GM23338 (cell line): ENCODE data around the gene FBLIM1. TPM values are rescaled to one million over a fixed set of nuclear protein-coding genes. Genes with fewer than 3 reads are reported as not detected.

Experiments used
- ATAC-seq: fragments of 200-7000 bp; cut with Tn5 transposase; 3 replicates; pipeline ENCODE4 v1.9.1; 2020
- DNase-seq: peaks from one replicate; pipeline ENCODE4 v3.0.0-alpha.2; 2015; ENCODE audit warnings: low spot score
- H2AFZ ChIP-seq: fragments of 200-600 bp; sonication (generic); 2 replicates; pipeline ENCODE4 v1.8.0; 2016; ENCODE audit warnings: antibody characterized with exemption, mild to moderate bottlenecking, moderate library complexity
- H3F3A ChIP-seq: fragments of 200-600 bp; sonication (generic); replicated peaks from 2 replicates; pipeline ENCODE4 v1.8.0; 2017; ENCODE audit warnings: antibody characterized with exemption, mixed run types, low read depth
- H3K27ac ChIP-seq: fragments of 200-600 bp; sonication (generic); 2 replicates; pipeline ENCODE4 v1.6.1; 2016; ENCODE audit warnings: low read depth
- H3K27me3 ChIP-seq: fragments of 200-600 bp; sonication (generic); 2 replicates; pipeline ENCODE4 v1.8.0; 2016; ENCODE audit warnings: mild to moderate bottlenecking, mixed run types, moderate library complexity; ENCODE audit not compliant: insufficient read depth
- H3K36me3 ChIP-seq: fragments of 200-600 bp; sonication (generic); 2 replicates; pipeline ENCODE4 v1.8.0; 2016; ENCODE audit warnings: mild to moderate bottlenecking; ENCODE audit not compliant: insufficient read depth
- H3K4me1 ChIP-seq: fragments of 200-600 bp; sonication (generic); 2 replicates; pipeline ENCODE4 v1.8.0; 2016; ENCODE audit warnings: mild to moderate bottlenecking, moderate library complexity; ENCODE audit not compliant: insufficient read depth
- H3K4me2 ChIP-seq: fragments of 200-600 bp; sonication (generic); 2 replicates; pipeline ENCODE4 v1.7.1; 2017; ENCODE audit warnings: mixed run types
- H3K4me3 ChIP-seq: fragments of 200-600 bp; sonication (generic); 2 replicates; pipeline ENCODE4 v1.6.1; 2016; ENCODE audit warnings: mixed run types
- H3K79me2 ChIP-seq: fragments of 200-600 bp; sonication (generic); replicated peaks from 2 replicates; pipeline ENCODE4 v1.8.0; 2017; ENCODE audit warnings: mild to moderate bottlenecking; ENCODE audit not compliant: insufficient read depth
- H3K9me2 ChIP-seq: fragments of 200-600 bp; sonication (generic); 2 replicates; pipeline ENCODE4 v1.8.0; 2017; ENCODE audit not compliant: insufficient read depth
- H4K20me1 ChIP-seq: fragments of 200-600 bp; sonication (generic); replicated peaks from 2 replicates; pipeline ENCODE4 v1.8.0; 2017; ENCODE audit warnings: mild to moderate bottlenecking; ENCODE audit not compliant: insufficient read depth
- H3K27ac Mint-ChIP-seq: 2 replicates; pipeline ENCODE4 v1.8.0; 2020; ENCODE audit warnings: inconsistent platforms, mild to moderate bottlenecking, moderate library complexity, mixed read lengths
- H3K27me3 Mint-ChIP-seq: 3 replicates; pipeline ENCODE4 v1.8.0; 2022; ENCODE audit warnings: low read depth, mild to moderate bottlenecking, moderate library complexity, mixed read lengths, inconsistent platforms; ENCODE audit not compliant: insufficient read depth, poor library complexity
- H3K36me3 Mint-ChIP-seq: 3 replicates; pipeline ENCODE4 v1.8.0; 2021; ENCODE audit warnings: low read depth, mild to moderate bottlenecking, inconsistent platforms, moderate library complexity, mixed read lengths
- H3K4me1 Mint-ChIP-seq: 3 replicates; pipeline ENCODE4 v1.8.0; 2020; ENCODE audit warnings: mild to moderate bottlenecking, inconsistent platforms, mixed read lengths
- H3K4me3 Mint-ChIP-seq: 3 replicates; pipeline ENCODE4 v1.8.0; 2021; ENCODE audit warnings: moderate library complexity, mild to moderate bottlenecking, inconsistent platforms, mixed read lengths
- H3K9me3 Mint-ChIP-seq: 3 replicates; pipeline ENCODE4 v1.8.0; 2020; ENCODE audit warnings: moderate library complexity, mild to moderate bottlenecking, inconsistent platforms, mixed read lengths
- EZH2 ChIP-seq: fragments of 200-600 bp; sonication (generic); IDR thresholded peaks from one replicate; pipeline ENCODE4 v1.8.0; 2017; ENCODE audit warnings: antibody characterized with exemption, mild to moderate bottlenecking, low read depth; ENCODE audit not compliant: unreplicated experiment
- JUNB ChIP-seq: IDR thresholded peaks from one replicate; pipeline ENCODE4 v1.6.1; 2016; ENCODE audit warnings: antibody characterized with exemption; ENCODE audit not compliant: unreplicated experiment
- STAT1 ChIP-seq: IDR thresholded peaks from one replicate; pipeline ENCODE4 v1.6.1; 2016; ENCODE audit warnings: antibody characterized with exemption; ENCODE audit not compliant: unreplicated experiment
- ZNF114 ChIP-seq: fragments of 250-450 bp; sonication (Bioruptor Pico); IDR thresholded peaks from 2 replicates; pipeline ENCODE4 v1.5.0; 2020; ENCODE audit warnings: mild to moderate bottlenecking, moderate library complexity
- ZNF331 ChIP-seq: fragments of 250-450 bp; sonication (Bioruptor Pico); IDR thresholded peaks from 2 replicates; pipeline ENCODE4 v1.5.0; 2020; ENCODE audit warnings: low read depth, mild to moderate bottlenecking, moderate library complexity
- polyA plus RNA-seq: library from polyadenylated mRNA; unstranded; fragments of >200 nt; fragmentation: Nextera tagmentation; extraction: Ambion mirVana; gene quantifications from 2 replicates; pipeline ENCODE4 v1.2.1, GENCODE V29; 2016
- total RNA-seq: library from RNA; depleted of rRNA; stranded (reverse); fragments of >200 nt; shearing (Covaris generic); gene quantifications from 2 replicates; pipeline ENCODE4 v1.2.3, GENCODE V29; 2014
- TF ChIP-seq, protein P1 (sequence below): IDR thresholded peaks from 2 replicates; pipeline ENCODE4 v1.6.1; 2016; ENCODE audit warnings: antibody characterized with exemption
- TF ChIP-seq, protein P2 (sequence below), 2 experiments: fragments of 200-600 bp in 1 of 2; sonication (generic) in 1 of 2; conservative IDR thresholded peaks; 2 replicates each; pipeline versions ENCODE4 v1.5.1 to v1.6.1; 2016 to 2017; ENCODE audit warnings: antibody characterized with exemption in 2 of 2, low read depth in 2 of 2, mild to moderate bottlenecking in 2 of 2, moderate library complexity in 1 of 2

The FBLIM1 gene
- total and polyA plus RNA-seq, 2 experiments from 2014 or later = 41.7 to 81.7 TPM

- no peak within 1 kb of the TSS for H3K27ac Mint-ChIP-seq
- DNase-seq = peak; percentile 56
Observed at GRCh38 chr1:15736038-15736891, 22.3 kb upstream of the FBLIM1 start, which contains the start of gene SLC25A34. Gene SLC25A34 (plus strand): TSS chr1:15736258. CDS start chr1:15736486, 228 bp downstream.

DNA sequence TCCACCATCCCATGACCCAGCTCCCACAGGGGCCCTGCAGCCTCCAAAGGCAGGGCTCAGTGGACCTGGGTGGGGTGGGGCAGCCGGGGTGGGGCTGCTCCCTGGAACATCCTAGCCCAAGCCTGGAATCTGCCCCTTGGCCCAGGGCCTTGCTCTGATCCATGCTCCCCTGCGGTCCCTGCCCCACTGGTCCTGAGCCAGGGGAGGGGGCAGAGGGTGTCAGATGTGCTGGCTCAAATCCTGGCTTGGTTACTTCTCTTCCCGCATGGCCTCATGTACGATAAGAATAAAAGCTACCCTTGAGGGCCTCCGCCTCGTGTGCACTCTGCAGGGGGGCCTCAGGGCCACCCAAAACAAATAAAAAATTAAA lies 21.7 kb upstream of the FBLIM1 start:
- Histone ChIP-seq H4K20me1 (no peaks in the 10 kb centered on the region), H3K4me3 (no peak overlapping the region), H3K79me2 (no peaks in the 10 kb centered on the region), H3K4me1 (0 out of 2 replicates have a peak, but pooled peaks cover 4% of the 10 kb centered on the region), H3K36me3 (no peaks in the 10 kb centered on the region), H2AFZ (no peak overlapping the region), H3K4me2 (no peak overlapping the region), H3K9me2 (no peaks in the 10 kb centered on the region), H3F3A (0 out of 2 replicates have a peak, but pooled peaks cover 5% of the 10 kb centered on the region), H3K27me3 (no peaks in the 10 kb centered on the region), H3K27ac (no peak overlapping the region)
- H3K4me3 Mint-ChIP-seq = no peak overlapping the region
- H3K9me3 Mint-ChIP-seq = no peaks in the 10 kb centered on the region
- ATAC-seq (no peak), DNase-seq (no peak)
- H3K27ac Mint-ChIP-seq = no peak overlapping the region
- peaks cover 10% of the 10 kb centered on the region for H3K4me1 Mint-ChIP-seq
- 0 out of 3 replicates have a peak, but pooled peaks cover 10% of the 10 kb centered on the region for H3K36me3 Mint-ChIP-seq
- peaks cover 10% of the 10 kb centered on the region for H3K27me3 Mint-ChIP-seq
- TF ChIP-seq JUNB (no peak), ZNF331 (CRISPR knock-in tag) (no peak), EZH2 (no peak), STAT1 (no peak), ZNF114 (no peak)
- TF ChIP-seq, protein P1, sequence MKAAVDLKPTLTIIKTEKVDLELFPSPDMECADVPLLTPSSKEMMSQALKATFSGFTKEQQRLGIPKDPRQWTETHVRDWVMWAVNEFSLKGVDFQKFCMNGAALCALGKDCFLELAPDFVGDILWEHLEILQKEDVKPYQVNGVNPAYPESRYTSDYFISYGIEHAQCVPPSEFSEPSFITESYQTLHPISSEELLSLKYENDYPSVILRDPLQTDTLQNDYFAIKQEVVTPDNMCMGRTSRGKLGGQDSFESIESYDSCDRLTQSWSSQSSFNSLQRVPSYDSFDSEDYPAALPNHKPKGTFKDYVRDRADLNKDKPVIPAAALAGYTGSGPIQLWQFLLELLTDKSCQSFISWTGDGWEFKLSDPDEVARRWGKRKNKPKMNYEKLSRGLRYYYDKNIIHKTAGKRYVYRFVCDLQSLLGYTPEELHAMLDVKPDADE = no peak
- TF ChIP-seq, protein P2, sequence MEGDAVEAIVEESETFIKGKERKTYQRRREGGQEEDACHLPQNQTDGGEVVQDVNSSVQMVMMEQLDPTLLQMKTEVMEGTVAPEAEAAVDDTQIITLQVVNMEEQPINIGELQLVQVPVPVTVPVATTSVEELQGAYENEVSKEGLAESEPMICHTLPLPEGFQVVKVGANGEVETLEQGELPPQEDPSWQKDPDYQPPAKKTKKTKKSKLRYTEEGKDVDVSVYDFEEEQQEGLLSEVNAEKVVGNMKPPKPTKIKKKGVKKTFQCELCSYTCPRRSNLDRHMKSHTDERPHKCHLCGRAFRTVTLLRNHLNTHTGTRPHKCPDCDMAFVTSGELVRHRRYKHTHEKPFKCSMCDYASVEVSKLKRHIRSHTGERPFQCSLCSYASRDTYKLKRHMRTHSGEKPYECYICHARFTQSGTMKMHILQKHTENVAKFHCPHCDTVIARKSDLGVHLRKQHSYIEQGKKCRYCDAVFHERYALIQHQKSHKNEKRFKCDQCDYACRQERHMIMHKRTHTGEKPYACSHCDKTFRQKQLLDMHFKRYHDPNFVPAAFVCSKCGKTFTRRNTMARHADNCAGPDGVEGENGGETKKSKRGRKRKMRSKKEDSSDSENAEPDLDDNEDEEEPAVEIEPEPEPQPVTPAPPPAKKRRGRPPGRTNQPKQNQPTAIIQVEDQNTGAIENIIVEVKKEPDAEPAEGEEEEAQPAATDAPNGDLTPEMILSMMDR (conservative IDR thresholded peaks at IDR 0.05; ENCODE audit: low read depth in 2 of 2) = no peak

More at GRCh38 chr1:15736038-15736891, 22.3 kb upstream of the FBLIM1 start, which contains the start of gene SLC25A34:
- Mint-ChIP-seq H3K36me3 (0 out of 3 replicates have a peak, but pooled peaks cover 10% of the 10 kb centered on the region), H3K9me3 (no peaks in the 10 kb centered on the region), H3K4me1 (peaks cover 6% of the 10 kb centered on the region), H3K4me3 (no peak within 1 kb of the TSS), H3K27me3 (peaks cover 8% of the 10 kb centered on the region)
- H3K79me2 ChIP-seq = no peaks in the 10 kb centered on the region
- no peak within 1 kb of the TSS for H3K4me2 ChIP-seq
- TF ChIP-seq, protein P2 (conservative IDR thresholded peaks at IDR 0.05; ENCODE audit: low read depth in 2 of 2) = peak in 1 of 2 experiments; percentile 40; a peak in 2 of 4 replicates
- TF ChIP-seq STAT1 = no peak
- no peaks in the 10 kb centered on the region for H3K4me1 ChIP-seq
- no peaks in the 10 kb centered on the region for H3K27me3 ChIP-seq
- H3K27ac ChIP-seq = no peak within 1 kb of the TSS
- 0 out of 2 replicates have a peak, but pooled peaks cover 5% of the 10 kb centered on the region for H3F3A ChIP-seq
- no peak within 1 kb of the TSS for H3K4me3 ChIP-seq
- peak; percentile 46 for ATAC-seq
- H3K9me2 ChIP-seq = no peaks in the 10 kb centered on the region
- H3K36me3 ChIP-seq = no peaks in the 10 kb centered on the region
- H2AFZ ChIP-seq = no peak within 1 kb of the TSS
- H4K20me1 ChIP-seq = no peaks in the 10 kb centered on the region
